GM12875 (cell line): ENCODE data around the gene HLA-DQB1.

ENCODE experiments used
- H3K4me3 ChIP-seq: one replicate; pipeline ENCODE4 v1.5.1; 2011; ENCODE audit warnings: low read depth, low read length, control low read depth
- CTCF ChIP-seq: IDR thresholded peaks from 2 replicates; pipeline ENCODE4 v1.5.1; 2011; ENCODE audit warnings: low read depth, mild to moderate bottlenecking, control low read depth, inconsistent platforms, low read length, moderate library complexity, borderline replicate concordance; ENCODE audit not compliant: insufficient read depth

Gene HLA-DQB1

GRCh38 chr6:32669893-32670292 lies 3.4 kb upstream of the HLA-DQB1 start:
- no peak for TF ChIP-seq CTCF
- H3K4me3 ChIP-seq: no peak overlapping the region

- H3K4me3 ChIP-seq: no peak overlapping the region
- TF ChIP-seq CTCF: no peak
Measured at GRCh38 chr6:32669240-32669639, 2.8 kb upstream of the HLA-DQB1 start.

GRCh38 chr6:32668226-32668747 lies 1.8 kb upstream of the HLA-DQB1 start:
- no peak for TF ChIP-seq CTCF
- no peak overlapping the region for H3K4me3 ChIP-seq

- no peak for TF ChIP-seq CTCF
- peak overlapping the region; percentile 66 for H3K4me3 ChIP-seq
Measured at GRCh38 chr6:32665661-32666060, 796 bp downstream of the HLA-DQB1 start.

GRCh38 chr6:32664827-32665362 lies 1.6 kb downstream of the HLA-DQB1 start:
- no peak for TF ChIP-seq CTCF
- H3K4me3 ChIP-seq: peak overlapping the region; percentile 66

GRCh38 chr6:32664354-32664753 lies 2.1 kb downstream of the HLA-DQB1 start:
- peak overlapping the region; percentile 66 for H3K4me3 ChIP-seq
- no peak for TF ChIP-seq CTCF

- no peak overlapping the region for H3K4me3 ChIP-seq
- TF ChIP-seq CTCF: no peak
Measured at GRCh38 chr6:32662836-32663235, 3.6 kb downstream of the HLA-DQB1 start.
